Activated CD8-positive, alpha-beta memory T cell treated with anti-CD3 and anti-CD28 coated beads for 1 hour (primary cell): Measurements from ENCODE around the gene GALNT9.

ENCODE experiments used
- DNase-seq, 2 donors: peaks; one replicate each; pipeline ENCODE4 v3.0.0-alpha.2; 2020; ENCODE audit warnings: low read depth in 1 of 2; ENCODE audit errors: extremely low read depth in 1 of 2

GALNT9 gene

DNA sequence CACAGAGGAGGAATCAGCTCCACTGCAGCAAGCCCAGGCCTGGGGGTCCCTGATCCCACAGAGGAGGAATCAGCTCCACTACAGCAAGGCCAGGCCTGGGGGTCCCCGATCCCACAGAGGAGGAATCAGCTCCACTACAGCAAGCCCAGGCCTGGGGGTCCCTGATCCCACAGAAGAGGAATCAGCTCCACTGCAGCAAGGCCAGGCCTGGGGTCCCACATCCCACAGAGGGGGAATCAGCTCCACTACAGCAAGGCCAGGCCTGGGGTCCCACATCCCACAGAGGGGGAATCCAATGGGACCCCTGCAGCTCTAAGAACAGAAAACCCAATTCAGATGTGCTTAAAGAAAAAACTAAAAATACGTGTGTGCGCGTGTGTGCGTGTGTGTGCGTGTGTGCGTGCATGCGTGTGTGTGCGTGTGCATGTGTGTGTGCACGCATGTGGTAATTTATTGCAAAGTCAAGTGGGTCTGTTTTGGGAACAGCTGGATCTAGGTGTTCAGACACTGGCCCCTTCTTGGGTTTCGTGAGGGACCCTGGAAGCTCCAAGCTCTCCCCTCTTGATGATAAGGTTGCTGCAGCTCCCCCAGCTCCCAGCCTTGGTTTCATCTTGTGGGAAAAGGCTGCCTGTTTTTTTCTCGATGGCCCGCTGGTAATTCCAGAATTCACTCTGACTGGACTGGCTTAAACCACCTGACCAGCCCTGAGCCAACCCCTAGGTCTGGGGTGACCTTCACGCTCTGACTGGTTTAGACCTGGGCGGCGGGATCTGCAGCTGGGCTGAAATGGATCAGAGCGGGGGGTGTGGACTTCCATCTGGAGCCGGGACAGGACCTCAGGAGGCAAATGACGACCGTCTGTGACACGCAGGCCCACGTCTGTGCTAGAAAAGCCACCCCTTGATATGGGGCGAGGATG, 47.1 kb downstream of the GALNT9 start:
- no peak for DNase-seq

DNA sequence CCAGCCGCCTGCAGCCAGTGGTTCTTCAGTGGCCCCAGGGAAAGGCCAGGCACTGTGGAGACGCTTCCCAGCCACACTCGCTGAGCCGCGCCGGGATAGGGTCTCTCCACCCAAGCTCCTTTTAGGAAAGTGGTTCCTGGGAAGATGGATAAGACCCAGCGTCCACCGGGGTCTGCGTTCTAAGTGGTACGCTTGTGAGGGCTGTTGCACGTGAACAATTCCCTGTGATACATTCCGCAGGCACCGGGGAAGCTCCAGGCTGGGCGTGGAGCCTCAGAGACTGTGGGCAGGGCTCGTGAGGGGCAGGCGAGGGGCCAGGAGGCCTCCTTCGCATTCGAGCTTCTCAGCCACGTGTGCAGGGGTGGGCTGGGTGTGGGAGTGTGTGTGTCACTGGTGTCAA, 48.4 kb downstream of the GALNT9 start:
- DNase-seq, result no peak

DNA sequence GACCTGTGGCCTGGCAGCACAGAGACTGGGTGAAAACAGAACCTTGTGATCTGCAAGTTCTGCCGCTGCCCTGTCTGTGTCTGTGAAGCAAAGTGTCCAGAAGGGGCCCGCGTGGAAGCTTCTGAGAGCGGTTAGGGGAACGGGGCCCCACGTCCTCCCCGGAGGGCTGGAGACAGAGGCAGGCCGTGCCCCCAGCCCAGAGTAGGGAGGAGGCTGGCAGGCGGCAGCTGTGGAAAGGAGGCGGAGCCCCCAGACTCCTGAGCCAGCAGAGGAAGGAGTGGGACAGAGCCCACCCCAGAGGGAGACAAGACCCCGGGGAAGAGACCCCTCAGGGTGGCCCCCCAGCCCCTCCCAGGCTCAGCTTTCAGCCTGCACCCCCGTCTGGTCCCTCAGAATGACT, 49.0 kb downstream of the GALNT9 start:
- DNase-seq, result no peak

DNA sequence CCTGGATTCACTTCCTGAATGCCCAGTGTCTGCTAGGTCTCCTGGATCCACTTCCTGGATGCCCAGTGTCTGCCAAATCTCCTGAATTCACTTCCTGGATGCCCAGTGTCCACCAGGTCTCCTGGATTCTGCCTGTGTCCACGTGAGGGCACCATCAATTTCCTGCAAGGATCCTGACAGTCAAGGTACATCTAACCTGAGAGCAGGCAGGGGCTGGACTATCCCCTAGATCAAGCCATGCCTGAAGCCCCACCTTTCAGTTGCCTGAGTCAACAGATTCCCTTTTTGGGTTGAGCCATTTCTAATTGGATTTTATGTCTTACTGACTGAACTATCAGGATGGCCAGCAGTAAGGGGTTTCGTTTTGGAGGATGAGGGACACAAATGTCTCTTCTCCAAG, 49.5 kb downstream of the GALNT9 start:
- no peak for DNase-seq

DNA sequence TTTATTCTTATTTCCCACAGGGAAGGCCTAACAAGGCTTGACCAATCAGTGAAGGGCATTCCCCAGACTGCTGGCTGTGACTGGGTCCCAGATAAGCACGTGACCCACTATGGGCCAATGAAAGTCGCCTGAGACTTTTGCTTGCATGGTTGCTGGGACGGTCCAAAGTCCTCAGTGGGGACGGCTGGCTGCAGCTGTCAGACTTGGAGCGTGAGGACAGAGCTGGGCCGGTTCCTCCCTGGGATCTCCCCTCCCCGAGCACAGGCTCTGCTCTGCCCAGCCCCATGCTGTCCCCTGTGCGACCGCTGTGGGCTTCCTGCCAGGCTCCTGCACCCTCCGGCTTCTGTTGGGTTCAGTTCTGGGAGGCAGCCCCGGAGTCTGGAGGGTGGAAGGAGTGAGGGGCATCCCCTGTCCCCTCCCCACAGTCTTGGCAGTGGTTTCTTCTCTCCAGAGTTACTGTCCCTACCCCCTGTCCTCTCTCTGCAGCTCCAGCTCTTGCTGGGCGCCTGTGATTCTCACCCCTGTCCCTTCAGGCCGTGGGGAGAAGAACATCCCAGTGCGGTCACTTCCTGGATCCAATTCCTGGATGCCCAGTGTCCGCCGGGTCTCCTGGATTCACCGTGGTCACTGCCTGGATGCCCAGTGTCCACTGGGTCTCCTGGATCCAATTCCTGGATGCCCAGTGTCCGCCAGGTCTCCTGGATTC, 50.1 kb downstream of the GALNT9 start:
- DNase-seq, result no peak

DNA sequence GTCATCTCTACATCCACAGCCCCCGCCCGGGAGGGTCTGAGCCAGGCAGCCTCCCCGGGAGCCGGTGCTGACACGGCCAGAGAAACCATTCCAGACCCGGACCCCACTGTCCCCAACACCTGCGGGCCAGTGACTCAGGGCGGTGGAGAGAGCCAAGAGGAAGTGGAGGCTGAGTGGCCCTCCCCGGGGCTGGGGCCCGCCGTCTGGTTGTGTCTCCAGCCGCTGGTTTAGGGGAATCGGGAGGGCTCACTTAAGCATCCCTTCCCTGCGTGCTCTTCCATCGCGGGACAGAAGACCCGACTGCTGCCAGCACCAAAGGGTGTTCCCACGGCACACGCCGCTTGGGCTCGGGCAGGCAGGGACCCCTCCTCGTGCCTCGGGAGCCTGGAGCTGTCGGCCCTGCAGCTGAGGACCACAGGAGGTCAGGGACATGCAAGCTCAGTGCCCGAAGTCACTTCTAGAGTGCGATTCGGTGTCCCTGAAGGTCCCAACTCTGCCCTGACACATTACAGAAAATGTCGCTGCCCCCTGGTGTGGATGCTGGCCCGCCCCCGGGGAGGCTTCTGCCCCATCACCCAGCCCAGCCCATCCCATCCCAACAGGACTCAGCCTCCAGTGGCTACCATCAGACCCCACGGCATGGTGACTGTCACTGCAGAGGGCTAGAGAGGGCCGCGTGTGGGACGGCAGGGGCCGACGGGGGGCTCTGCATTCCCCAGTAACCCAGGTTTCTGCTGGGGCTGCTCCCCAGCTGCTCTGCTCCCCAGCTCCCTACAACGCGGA, 50.8 kb downstream of the GALNT9 start:
- no peak for DNase-seq

DNA sequence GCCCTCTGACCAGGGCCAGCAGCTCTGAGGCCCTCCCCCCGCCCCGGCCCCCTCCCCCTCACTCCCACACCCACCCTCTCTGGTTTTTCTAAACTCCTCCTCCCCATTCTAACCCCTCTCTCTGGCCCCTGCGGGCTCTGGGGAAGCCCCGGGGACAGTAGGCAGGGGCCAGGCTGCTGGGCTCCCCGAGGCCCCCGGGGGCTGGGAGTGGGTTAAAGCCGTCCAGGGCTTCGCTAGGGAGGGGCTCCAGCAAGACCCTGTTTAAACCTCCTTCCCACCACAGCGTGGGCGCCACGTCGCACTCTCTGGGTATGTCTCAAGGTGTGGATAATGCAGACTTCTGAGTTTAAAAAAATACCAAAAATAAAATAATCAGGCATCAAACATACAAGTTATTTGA, 51.4 kb downstream of the GALNT9 start:
- no peak for DNase-seq

DNA sequence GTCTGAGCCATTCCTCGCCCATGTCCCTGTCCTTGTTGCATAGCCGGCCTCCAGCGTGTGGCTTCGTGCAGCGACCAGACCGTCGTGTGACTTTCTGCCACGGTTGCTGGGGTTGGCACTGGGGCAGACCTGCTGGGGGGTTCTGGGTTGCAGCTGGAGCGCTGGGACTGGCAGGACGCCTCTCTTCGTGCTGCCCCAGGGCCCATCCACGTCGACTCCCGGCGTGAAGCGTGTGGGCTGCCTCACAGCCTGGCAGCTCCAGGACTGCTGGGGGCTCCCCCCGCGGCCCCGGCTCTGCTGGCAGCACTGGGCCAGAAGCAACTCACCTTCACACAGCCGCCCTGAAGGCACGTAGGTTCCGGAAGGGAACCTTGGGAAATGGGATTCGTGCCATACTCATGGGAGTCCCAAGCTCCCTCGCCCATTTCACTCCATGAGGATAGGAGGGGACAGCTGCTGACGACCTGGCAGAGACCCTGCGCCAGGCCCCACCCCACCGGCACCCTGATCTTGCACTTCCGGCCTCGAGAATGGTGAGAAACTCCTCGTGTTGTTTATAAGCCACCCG, 51.9 kb downstream of the GALNT9 start:
- no peak for DNase-seq

DNA sequence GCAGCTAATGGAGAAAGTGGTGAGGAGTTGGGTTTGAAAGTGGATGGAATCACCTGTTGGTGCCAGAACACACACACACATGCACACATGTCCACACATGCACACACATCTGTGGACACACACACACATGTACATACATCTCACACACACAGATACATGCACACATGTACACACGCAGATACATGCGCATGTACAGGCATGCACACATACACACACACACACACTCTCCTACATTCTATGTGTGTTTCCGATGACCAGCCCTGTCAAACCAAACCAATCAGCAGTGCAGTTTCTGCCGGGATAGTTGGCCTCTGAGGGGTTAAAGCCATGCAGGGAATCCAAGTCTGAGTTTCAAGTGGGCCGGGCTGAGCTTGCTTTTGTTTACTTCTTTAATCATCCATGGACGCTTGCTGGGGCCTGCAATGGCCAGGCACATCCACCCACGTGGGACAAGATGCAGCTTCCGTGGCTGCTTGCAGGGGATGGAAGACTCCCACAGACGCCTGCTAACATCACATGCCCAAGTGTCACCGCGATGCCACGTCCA, 52.5 kb downstream of the GALNT9 start:
- no peak for DNase-seq

DNA sequence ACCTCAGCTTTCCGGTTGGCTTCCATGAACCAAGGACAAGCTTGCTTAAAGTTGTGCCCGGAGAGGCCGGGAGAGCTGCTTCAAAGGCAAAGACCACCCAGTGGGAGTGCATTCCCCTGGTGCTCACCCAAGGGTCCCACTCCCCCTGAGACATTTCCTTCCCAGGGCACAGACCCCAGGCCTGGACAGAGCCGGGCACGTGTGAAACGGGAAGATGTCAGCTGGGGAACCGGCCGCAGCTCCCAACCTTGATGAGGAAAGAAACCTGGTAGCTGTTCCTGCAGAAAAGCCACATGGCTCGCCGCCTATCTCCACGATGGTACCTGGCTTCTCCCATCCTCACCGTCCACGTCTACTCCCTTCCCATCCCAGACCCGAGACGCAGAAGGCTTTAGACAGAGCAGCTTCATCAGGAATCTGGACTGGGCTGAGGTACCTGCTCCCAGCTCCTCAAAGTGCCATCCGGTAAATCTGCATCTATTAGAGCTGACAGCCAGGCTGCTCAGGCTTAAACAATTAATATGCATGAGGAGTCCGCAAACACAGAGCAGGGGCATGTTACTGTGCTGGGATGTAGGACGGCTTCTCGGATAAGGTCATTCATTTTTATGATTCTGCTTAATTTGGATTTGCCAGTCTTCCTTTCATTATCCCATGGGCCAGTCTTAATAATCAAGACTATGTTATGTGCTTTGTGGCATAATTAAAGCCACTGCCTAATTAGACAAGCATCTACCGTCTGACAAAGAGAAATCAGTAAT, 53.1 kb downstream of the GALNT9 start:
- no peak for DNase-seq

DNA sequence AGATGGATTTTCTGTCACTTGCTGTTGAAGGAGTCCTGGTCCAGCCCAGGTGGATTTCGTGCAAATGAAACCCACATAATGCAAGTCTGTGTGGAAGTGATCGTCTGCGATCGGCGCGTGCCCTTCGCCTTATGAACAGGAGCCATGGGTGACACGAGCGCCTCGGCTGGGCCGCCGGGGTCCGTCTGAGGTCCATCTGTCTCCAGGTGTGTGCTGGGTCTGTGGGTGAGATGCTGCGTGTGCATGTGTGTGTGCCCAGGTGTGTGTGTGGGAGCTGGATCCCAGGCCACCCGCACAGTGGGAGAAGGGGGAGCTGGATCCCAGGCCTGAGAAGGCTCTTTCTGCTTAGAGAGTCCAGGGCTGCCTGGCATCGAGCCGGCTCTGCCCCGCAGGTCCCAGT, 53.8 kb downstream of the GALNT9 start:
- no peak for DNase-seq

DNA sequence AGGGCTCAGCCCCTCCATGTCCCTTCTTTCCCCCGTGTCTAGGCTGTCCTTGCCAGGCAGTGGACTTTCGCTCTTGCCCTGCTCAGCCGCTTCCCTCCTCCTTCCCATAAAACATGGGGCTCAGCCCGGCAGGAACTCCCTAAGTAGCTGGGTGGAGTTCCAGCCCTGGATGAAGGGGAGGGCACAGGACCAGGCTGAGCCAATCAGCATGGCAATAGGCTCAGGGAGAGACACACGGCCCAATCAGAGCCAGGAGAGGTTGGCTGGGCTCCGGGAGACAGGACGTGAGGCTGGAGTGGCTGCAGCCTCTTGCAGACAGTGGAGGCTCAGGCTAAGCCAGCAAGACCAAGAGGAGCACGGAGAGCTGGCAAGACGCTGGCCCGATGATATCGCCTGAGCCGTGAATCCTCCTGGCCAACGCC, 54.3 kb downstream of the GALNT9 start:
- DNase-seq, result no peak

DNA sequence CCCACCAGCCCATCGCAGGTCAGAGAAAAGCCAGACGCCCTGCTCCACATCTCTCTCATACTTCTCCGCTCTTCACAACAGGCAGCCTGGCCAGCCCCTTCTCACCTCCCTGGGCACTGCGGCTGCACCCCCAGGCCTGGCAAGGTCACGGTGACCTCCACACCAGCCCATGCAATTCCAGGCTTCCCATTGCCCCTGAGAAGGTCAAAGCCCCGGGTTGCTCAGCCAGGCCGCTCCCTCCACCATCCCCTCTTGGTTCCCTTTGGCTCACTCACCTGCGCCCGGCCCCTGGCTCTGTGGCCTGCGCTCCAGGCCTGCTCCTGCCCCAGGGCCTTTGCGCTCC, 55.4 kb downstream of the GALNT9 start:
- no peak for DNase-seq

DNA sequence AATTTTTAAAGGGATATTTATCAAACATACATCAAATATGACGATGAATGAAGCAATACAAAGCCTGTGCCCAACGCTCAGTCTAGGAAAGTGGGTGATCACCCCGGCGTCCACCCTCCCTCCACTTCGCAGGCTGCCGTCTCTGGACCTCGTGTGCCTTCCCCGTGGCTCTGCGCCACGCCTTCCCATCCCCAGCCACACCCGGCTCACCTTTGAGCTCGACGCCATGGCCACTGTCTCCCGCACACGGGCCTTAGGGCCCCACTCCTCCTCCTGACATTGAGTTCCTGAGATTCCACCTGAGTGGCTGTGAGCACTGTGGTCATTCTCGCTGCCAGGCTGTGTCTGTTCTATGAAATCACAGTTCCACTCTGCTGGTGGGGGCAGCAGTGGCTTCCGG, 56.7 kb downstream of the GALNT9 start:
- DNase-seq, result no peak

DNA sequence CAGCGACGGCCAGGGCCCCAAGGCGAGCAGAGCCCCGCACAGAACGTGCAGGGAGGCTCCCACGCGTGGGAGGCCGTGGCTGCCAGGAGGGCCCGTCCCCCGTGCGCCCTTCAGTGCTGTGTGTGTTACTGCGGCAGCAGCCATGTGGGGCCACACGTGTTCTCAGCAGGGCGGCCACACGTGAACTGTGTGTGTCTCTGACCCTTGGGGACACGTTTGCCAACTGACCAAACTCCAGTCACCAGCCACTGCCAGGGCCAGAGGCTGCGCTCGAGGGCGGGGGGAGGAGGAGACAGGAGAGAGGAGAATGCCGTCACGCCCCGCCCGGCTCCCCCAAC, 57.7 kb downstream of the GALNT9 start:
- no peak for DNase-seq

DNA sequence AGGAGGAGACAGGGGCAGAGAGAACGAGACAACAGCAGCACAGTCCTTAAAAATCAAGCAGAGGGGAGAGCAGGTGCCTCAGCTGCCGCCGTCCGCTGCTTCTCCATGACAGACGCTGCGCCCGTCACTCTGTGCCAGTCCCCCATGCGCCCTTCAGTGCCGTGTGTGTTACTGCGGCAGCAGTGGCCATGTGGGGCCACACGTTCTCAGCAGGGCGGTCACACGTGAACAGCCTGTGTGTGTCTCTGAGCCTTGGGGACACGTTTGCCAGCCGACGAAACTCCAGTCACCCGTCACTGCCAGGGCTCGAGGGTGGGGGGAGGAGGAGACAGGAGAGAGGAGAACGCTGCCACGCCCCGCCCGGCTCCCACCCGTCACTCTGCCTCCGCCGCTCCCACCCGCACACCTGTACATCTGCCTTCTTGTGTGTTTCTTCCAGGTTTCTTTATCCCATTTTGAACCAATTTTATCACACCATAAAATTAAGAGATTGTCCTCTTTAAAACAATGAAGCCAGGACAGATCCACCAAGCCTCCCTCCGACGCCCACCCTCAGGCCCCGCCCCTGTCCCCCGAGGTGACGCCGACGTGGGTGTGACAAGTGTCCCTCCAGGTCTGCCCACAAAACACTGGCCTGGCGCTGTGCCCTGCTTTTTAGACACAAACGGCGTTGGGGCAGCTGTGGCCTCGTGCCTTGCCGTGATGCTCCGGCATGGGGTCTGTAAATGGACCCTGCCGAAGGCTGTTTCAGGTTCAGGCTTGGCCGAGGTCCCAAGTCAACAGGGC, 58.2 kb downstream of the GALNT9 start:
- no peak for DNase-seq

DNA sequence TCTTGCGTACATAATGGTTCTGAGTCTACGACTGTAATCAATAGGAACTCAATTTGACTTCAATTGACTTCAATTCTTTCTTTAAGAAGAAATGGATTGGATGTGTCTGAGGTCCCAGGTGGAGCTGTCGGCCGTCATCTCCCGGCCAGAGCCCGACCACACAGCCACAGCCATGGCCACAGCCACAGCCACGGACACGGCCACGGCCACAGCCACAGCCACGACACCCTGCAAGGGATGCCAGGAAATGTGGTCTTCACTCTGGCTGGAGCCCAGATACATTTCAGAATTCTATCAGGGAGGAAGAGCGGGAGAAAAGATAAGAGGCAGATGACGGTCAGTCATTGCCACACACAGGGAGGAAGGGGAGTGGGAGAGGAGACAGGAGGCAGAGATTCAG, 58.9 kb downstream of the GALNT9 start:
- DNase-seq, result no peak

DNA sequence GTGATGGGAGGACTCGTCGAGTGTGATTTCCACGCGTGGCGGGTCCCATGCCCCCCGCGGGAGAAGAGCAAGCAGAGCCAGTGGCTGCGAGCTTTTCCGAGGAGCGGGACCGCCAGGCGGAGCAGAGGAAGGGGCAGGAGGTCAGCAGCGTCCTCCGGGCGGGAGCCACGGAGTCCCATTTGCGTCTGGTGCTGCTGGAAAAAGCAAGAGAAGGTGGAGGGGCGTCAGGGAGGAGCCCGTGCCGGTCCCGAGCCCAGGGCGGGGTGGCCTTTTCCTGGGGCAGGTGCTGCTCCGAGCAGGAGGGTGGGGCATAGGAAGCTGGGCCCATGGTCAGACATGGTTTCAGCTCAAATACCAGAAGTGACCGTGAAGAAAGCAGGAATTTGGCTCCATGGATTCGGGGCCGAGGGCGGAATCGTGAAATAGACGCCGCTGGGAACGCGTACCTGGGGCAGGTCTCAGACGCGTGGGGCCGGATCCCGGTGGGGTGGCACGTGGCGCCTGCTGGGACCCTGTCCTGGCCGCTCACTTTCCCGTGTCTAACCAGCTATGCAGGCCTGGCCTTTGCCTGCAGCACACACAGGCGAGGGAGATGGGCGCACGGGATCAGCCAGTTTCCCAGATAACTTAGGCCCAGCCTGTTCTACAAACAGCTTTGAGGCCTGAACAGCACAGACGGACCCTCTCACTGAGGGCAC, 60.0 kb downstream of the GALNT9 start:
- no peak for DNase-seq

DNA sequence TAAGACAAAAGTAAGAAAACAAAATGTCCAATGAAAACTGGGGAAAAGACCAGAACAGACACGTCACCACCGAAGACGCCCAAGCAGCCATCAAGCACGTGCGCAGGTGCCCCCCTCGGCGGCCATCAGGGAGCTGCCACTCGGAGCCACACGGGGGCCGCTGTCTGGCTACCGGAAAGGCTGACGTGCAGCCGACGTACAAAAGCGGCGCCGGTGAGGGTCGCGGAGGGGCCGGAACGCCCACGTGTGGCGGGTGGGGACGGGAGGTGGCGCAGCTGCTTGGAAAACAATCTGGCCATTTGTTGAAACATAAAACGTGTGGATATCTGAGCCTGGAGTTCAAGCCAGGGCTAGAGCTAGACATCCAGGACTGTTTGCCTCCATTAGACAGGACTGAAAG, 60.7 kb downstream of the GALNT9 start:
- DNase-seq, result no peak
